HG03060 (cell line): ENCODE measurements around the gene TOR1A.

Source experiments
- ATAC-seq: cut with Tn5 transposase; IDR thresholded peaks from one replicate; pipeline ENCODE4 v1.9.1; 2021; ENCODE audit warnings: low read depth, moderate number of reproducible peaks; ENCODE audit not compliant: unreplicated experiment

The TOR1A gene

DNA sequence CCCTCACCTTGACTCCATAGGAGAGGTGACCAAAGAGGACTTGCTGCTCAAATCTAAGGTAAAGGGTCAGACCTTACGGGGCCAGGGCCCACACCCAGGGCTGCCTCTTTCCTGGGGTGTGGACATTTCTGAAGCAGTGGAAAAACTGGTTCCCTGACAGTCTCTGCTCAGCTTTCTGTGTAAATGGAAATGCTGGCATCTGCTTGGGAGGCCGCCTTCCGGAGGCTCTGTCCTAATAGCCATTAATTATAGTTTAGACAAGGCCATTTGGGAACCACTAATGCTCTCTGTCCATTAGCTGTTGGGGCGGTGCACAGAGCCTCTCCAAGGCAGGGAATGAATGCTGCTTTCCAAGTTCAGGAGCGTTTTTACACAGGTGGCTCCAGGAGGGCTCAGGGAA lies 28.6 kb upstream of the TOR1A start:
- ATAC-seq: no peak

DNA sequence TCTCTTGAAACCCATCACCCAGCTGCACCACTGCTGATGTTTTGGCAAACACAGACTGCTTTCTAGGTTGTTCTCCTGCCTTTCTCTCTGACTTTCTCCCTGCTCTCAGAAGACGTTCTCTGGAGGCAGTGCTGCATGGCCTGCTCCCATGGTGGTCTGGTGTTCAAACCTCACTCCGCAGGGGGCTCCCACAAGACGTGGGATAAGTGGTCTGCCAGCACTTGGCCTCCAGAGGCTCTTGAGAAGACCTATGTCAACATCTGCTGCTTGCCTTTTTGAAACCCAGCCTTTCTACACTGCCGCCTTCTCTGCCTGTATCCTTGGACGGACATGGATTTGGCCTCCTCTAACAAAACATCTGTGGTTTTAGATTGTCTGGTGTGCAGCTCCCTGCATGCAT lies 27.9 kb upstream of the TOR1A start:
- ATAC-seq: no peak

DNA sequence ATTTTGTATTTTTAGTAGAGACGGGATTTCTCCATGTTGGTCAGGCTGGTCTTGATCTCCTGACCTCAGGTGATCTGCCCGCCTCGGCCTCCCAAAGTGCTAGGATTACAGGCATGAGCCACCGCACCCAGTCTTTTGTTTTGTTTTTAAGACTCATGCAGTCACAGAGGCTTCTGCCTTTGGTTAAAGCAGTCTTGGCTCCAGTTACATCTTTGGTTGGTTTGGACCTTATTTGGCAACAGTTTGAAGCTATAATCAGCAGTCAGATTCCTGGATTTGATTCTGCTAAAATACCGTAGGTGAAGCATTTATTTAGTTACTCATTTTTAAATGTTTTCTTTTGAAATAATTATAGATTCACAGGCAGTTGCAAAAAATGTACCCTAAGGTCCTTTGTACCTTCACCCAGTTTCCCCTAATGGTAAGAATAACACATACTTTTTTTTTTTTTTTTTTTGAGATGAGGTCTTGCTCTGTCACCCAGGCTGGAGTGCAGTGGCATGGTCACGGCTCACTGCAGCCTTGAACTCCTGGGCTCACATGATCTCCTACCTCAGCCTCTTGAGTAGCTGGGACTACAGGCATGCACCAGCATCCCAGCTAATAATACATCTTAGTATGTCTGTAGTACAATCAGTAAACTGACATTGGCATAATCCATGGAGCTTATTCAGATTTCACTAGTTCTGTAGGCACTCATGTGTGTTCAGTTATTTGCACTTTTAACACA lies 27.1 kb upstream of the TOR1A start:
- ATAC-seq: no peak

DNA sequence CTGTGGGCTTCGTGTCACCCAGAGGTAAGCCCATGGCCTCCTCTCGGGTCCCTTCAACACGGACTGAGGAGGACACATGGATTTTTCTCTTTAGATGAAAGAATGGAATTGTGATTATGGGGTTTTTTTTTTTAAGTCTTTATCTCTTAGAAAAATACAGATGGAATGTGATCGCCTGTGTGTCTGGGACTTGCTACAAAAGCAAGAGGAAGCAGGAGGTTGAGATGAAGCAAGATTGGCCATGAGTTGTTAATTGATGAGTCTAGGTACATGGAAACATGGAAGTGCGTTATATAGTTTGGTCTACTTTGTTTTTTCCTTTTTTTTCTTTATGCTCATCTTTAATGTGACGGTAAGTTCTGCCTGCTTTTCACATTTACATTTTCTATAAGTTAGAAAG lies 26.0 kb upstream of the TOR1A start:
- ATAC-seq: no peak

DNA sequence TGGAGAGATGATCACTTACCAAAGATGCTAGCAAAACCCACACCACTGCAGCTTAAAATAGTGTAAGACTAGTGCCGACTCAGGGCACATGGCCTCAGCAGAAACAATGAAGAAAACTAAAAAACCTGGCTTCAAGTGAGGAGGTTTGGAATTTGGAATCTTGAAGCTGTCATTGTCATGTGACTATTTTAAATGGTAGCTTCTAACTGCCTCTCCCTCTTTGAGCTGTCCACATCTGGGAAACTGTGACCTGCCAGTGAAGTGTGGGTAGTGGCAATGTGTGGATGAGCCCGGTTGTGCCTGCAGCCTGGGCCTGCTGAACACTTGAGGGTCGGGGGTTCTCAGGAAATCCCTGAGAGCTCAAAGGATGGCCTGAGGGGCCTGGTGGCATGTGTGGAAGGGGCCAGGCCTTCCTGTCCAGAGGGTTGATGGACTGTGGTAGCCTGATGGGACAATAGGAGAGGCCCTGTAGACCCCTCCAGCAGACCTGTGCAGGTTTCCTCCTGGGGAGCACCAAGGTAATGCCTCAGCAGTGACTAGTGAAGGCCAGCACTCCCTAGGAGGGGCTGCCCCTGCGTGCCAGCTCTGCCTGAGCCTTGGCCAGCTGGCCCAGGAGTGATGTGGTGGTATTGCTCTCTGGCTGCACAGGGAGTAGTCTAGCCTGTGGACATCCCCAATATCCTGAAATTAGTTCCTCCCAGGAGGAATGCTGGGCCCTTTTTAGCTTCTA lies 24.9 kb upstream of the TOR1A start:
- no peak for ATAC-seq

DNA sequence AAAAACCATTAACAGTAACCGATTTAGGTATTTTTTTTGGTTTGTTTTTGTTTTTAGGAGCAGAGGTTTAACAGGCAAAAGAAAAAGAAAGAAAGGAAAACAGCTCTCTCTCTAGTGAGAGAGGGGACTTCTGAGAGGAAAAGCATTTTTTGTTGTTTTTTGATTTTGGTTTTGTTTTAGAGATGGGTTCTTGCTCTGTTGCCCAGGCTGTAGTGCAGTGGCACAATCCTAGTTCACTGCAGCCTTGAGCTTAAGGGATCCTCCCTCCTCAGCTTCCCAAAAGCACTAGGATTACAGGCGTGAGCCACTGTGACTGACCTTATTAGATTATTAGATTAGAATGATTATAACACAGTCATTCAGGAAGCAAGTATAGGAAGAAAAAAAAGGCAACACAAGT lies 21.4 kb upstream of the TOR1A start:
- ATAC-seq: no peak

DNA sequence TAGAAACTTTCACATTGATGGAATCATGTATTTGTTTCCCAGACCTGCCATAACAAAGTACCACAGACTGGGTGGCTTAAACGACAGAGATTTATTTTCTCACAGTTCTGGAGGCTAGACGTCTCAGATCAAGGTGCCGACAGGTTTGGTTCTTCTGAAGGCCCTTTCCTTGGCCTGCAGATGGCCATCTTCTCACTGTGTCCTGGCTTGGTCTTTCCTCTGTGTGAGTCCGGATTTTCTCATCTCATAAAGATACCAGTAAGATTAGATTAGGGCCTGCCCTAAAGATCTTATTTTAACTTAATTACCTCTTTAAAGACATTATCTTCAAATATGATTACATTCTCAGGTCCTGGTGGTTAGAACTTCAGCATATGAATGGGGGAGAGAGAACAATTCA lies 17.1 kb upstream of the TOR1A start:
- ATAC-seq: no peak

DNA sequence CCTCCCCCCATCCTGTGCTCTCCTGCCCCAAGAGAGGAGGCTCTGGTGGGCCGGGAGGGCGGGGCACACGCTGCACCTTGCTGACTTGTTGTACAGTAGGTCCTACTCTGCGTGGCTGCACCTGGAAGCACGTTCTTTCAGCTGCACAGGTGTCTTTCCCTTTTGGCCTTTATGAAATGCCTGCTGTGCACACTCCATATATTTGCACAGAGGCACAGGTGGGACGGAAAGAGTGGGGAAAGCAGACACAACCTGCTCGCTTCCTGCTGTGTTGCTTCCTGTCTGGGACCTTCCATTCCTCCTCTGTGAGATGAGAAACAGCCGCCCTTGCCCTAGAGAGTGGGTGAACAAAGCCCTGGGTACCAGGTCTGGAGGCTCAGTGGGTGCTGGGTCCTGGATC lies 16.1 kb upstream of the TOR1A start:
- no peak for ATAC-seq

DNA sequence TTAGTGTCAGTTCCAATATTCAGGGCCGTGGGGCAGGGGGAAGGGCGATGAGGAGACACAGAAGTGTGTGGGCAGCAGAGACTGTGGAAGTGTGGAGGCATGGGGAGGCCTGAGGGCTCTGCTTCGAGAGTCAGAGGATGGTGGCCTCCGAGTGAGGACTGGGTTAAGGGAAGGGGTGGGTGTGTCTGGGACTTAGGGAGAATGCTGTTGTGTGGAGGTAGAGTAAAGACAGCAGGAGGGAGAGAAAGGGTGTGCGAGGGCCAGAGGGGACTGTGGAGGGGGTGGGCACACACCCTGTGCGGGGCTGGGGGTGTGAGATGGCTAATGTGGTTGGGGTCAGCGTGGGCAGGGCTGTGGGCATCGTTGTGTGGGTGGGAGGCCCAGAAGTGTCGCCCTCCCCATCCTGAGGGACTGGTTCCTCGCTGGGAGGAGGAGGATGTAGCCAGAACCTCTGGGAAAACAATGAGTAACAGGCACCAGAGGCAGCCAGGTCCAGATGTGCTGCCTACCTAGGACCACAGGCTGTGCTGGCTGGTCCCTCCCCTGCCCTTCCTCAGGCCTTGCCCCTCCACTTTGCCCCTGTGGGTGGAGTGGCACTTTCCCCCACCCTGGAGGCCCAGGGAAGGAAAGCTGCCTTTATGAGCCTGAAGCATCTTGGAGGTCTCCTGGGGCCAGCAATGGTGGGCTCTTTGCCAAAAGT lies 15.5 kb upstream of the TOR1A start:
- ATAC-seq: no peak

DNA sequence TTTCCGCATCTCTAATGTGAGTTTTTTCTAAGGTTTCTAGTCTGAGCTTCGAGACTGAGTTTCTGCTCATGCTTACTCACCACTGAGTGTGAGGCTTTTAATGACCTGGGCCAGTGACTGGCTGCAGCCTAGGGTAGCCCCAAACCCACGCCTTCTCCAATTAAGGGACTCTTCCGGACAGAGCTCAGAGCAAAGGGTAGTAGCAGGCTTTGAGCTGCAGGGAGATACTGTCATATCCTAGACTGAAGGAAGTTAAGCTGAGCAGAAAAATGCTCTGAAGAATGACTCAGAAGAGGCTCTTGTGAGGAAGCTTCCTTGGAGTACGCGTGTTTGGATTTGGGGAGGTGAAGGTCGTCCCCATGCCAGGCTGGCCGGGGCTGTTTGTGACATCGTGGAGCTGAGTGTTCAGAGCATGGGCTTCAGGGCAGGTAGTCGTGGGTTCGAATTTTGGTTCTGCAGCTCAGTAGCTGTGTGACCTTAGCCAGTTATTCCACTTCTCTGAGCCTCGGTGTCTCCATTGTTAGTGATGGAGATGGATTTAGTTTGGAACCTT lies 14.8 kb upstream of the TOR1A start:
- ATAC-seq: no peak

DNA sequence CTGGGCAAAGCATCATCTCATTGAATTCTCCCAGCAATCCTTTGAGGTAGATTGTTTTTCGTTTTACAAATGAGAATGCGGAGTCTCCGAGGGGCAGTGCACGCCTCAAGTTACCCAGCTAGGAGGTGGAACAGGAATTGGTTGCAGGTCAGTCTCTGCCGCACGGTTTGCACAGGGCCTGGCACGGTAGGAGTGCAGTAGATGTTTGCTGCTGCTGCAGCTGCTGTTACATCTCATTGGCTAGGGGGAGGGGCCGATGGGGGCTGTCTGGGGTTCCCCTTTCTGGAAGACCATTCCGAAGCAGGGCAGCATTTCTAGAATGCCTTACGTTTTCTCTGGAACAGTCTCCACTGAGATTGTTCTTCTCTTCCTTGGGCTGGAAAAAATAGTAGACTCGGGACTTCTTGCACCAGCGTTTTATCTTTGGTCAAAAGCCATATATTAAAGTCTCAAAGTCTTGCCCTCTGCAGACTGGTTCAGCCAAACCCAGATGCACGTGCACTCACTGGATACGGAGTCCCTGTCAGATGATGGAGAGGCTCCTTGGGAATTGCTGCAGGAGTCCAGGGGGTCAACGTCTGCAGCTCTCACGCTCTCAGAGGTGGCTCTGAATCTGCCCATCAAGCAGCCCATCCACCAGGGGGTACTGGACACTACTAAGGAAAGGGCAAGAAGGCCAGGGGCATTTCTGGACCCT lies 12.5 kb upstream of the TOR1A start:
- no peak for ATAC-seq

DNA sequence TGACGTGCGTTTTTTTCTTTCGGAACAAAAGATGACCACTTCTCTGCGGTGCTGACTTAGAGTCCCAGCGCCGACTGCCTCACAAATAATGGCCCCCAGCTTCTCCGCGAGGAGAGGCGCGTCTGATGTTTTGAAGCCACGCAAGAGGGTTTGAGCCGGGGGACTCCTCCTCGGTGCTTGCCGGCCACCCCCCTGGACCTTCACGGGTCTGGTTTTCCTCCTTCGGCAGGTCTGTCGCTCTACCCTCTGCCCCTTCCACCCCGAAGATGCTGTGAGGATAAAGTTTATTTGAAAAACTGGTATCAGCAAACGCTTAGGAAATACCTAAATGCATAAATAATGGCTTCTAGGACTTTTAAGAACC lies 11.9 kb upstream of the TOR1A start:
- ATAC-seq: no peak

DNA sequence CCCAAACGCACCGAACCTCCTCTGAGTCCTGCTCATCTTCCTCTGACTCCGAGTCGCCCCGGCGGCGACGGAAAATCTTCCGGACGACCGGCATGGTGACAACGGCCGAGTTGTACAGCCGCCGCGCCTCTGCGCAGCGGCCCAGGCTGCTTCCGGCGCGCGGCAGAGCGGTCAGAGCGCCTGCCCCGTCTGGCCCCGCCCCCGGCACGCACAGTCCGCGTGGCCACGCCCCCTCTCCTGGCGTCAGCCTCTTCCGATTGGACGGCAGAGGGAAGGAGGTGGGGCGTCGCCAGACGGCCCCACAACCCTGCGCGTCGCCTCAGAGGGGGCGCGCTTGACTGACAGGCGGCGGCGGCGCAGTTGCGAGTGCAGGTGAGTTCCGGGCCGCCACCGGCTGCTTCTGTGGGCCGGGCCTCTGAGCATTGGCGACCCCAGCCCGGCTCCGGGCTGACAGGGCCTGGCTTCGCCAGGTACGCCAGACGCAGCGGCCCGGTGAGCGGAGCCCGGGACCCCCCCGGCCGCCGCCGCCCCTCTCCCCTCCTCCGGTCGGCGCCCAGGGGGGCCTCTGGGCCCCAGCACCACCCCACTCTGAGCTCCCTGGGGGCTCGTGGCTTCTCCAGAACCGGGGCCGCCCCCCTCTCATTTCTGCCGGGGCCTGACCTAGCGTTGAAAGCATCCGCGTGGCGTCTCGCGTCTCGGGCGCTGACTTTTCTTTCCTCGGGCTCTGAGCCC lies 11.4 kb upstream of the TOR1A start, which contains the start of the genes C9orf78 and USP20:
TSS of gene C9orf78 (minus strand) at position 148 of the 732 bp plus-strand sequence. CDS start at position 94, 54 bp downstream.
TSS of gene USP20 (plus strand) at position 331 of the 732 bp plus-strand sequence. CDS start 17,098 bp downstream, outside the sequence.
- ATAC-seq: peak; percentile 56

DNA sequence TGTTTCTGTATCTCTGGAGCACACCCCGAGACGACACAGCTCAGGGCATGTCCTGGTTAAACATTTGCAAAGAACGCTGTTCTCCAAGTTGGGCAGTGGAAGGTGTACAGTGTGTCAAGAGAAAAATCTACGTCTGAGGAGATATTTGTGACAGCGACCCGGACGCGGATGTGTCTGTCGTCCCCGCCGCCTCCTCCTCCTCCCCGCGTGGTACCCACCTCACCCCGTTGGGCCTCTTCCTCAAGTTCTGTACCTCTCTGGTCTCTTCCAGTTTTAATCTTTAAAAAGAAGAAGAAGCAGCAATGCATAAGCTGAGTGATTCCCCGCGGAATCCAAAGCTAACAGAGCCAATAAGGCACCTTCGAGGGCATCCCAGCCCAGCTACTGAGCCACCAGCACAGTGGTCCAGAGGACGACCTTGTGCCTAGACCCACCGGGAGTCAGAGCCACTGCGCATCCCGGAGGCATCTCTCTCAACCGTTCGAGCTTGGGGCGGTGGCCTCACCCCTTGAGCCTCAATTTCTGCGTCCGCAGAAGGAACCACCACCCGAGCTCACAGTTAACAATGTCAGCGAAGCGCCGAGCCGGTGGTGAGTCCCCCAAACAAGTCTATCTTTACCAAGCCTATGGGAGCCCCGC lies 10.7 kb upstream of the TOR1A start:
- peak; percentile 8 for ATAC-seq

DNA sequence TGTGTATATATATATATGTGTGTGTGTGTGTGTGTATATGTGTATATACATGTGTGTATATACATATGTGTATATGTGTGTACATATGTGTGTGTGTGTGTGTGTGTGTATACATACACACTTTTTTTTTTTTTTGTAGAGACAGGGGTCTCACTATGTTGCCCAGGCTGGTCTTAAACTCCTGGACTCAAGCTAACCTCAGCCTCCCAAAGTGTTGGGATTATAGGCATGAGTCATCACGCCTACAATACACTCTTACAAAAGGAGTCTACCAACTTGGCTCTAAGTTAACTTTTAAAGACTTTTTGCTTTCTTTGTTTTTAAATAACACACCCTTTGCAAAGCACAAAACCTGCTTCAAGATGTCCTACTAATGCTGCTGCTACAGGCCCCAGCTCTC lies 9.0 kb upstream of the TOR1A start:
- ATAC-seq: no peak

DNA sequence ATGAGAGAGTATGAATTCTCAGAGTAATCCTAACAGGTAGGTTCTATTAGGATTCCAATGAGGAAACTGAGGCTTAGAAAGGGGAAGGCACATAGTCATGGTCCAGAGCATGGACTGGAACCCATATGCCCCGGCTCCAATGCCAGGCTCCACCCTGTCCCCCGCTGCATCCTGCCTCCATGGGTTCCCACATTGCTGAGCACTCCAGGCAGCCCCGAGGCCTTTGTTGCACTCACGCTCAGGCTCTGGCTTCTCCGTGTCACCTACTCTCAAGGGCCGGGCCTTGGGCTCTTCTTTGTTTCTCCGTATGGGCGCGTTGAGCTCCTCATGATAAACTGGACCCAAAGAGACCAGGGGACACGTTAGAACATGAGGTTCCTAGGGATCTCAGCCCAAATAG lies 5.0 kb upstream of the TOR1A start:
- no peak for ATAC-seq

DNA sequence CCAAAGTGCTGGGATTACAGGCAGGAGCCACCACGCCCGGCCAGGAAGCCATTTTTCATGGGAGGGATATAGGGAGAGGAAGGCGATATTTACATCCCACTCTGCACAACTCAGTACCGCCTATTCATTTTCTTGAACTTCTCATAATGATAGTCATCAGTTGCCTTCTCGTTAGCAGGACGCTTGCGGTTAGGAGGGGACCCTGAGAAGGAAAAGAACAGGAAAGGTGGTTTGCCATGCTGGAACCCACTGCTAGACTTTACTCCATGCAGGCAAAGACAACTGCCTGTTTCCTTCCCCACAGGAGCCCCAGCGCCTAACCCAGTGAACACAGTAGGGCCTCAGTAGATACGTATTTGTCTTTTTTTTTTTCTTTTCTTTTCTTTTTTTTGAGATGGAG lies 4.1 kb upstream of the TOR1A start:
- no peak for ATAC-seq

DNA sequence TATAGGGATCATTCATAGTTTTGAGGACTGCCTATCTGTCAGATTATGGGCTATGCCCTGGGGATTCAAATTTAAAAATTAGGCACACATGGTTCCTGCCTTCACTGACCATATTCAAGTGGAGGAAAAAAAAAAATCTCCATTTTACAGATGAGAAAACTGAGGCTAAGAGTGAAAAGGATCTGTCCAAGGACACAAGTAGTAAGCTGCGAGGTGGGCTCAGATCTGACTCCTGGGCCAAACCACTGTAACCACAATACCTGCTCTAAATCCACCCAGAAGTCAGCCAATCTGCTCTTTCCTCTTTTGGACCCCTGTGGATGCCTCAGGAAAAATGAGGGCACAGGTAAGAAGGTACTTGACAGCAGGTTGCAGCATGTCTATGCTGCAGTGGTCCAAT lies 2.8 kb upstream of the TOR1A start:
- no peak for ATAC-seq

DNA sequence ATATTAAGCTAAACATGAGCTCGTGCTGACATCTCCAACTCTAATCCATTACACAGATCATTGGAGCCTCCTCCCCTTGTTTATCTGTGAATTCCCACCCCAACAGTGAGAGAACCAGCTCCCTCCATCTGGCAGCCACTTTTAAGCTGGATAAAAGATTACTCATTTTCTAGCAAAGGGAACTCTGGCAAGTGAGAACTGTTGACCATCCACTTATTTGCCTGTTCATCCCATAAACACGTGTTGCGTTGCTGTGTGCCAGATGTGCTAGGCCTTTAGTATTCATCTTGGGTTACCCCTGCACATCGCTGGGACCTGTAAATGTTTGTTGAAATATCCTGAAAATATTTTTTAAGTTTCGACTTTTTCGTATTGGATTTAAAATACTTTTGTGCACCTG lies 2.4 kb upstream of the TOR1A start:
- no peak for ATAC-seq

DNA sequence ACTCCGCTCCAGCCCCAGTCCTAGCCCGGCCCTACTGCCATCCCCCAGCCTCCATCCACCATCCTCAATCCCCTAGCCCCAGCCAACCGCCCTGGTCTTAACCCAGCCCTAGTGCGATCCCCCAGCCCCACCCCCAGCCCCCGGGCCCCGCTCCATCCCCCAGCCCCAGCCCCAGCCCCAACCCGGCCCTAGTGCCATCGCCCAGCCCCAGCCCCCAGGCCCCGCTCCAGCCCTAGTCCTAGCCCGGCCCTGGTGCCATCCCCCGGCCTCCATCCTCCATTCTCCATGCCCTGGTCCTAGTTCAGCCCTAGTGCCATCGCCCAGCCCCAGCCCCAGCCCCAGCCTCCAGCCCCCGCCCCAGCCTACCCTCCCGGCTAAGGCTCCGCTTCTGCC lies 398 bp downstream of the TOR1A start:
- no peak for ATAC-seq
